ENCODE measurements around the gene ASPM.

ASPM gene

DNA sequence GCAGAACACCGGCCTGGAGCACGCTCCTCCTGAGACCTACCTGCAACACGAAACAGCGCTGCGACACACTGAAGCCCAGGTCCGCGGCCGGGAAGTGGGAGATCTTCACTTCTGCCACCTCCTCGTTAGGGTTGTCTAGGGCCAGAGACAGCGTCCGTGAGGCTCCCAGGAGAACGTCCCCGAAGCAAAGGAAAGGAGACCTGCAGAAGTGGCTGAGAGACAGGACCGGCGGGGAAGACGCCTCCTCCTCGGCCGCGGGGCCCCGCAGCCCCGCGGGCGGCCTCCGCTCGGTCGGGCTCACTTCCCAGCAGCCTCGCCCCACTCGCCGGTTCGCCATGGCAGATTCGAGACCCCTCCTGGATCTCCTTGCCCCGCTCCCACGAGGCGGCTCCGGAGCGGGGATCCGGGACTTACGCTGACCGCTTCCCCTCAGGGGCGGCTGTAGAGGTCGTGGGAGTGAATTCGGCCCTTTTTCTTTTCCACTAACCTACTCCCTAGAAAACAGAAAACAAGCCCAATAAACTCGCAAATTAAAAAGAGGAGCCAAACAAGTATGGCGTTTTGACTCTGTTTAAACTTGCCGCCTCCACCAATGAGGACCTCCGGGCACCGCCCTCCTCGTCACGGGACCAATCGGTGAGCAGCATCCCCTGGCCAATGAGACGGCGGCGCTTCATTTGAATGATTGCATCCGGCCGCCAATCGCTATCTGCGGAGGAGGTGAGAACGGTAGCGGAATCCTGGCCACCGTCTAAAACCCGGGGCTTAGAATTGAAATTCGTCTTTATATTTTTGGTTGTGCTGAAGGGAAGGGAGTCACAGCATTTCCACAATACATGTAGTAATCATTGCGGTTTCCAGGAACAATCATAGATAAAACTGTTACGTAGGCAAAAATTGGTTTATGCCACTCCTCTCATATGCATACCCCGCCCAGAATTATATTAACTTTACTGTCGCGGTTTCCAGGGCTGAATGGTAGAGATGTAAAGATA, at the start of gene ASPM:
TSS of gene ASPM (minus strand) at position 569 of the 995 bp plus-strand sequence. CDS start at position 337, 232 bp downstream.
- peak within 1 kb of the TSS; percentile 28 to 77 (median 62) for H3K9ac ChIP-seq (ENCODE audit: low read length in 5 of 5)

GRCh38 chr1:197195100-197195499, 48.6 kb upstream of the ASPM start:
- H3K4me3 ChIP-seq (ENCODE audit: low read depth in 1 of 5, low read length in 5 of 5) = no peak overlapping the region
- H3K4me1 ChIP-seq (ENCODE audit: control insufficient read depth in 5 of 5, insufficient read depth in 5 of 5, low read length in 5 of 5) = peaks cover 0 to 51% (median 44%) of the 10 kb centered on the region in 5 donors
- no peaks in the 10 kb centered on the region for H3K9me3 ChIP-seq (ENCODE audit: control insufficient read depth in 5 of 5, low read length in 5 of 5)
- H3K9ac ChIP-seq (ENCODE audit: low read length in 5 of 5) = no peak overlapping the region
- no peaks in the 10 kb centered on the region for H3K27me3 ChIP-seq (ENCODE audit: control insufficient read depth in 5 of 5, insufficient read depth in 4 of 5, low read length in 5 of 5)
- H3K27ac ChIP-seq (ENCODE audit: low read depth, low read length) = no peak overlapping the region
- peaks cover 0 to 8% (median 3%) of the 10 kb centered on the region in 5 donors for H3K36me3 ChIP-seq (ENCODE audit: control insufficient read depth in 5 of 5, insufficient read depth in 5 of 5, low read length in 5 of 5)

More for the DNA sequence above, at the start of gene ASPM:
- Histone ChIP-seq H3K27me3 (ENCODE audit: control insufficient read depth in 5 of 5, insufficient read depth in 4 of 5, low read length in 5 of 5) (no peaks in the 10 kb centered on the region), H3K27ac (ENCODE audit: low read depth, low read length) (no peak within 1 kb of the TSS), H3K4me3 (ENCODE audit: low read depth in 1 of 5, low read length in 5 of 5) (peak within 1 kb of the TSS; percentile 72 to 93 (median 81)), H3K9me3 (ENCODE audit: control insufficient read depth in 5 of 5, low read length in 5 of 5) (no peaks in the 10 kb centered on the region), H3K4me1 (ENCODE audit: control insufficient read depth in 5 of 5, insufficient read depth in 5 of 5, low read length in 5 of 5) (peaks cover 0 to 18% (median 12%) of the 10 kb centered on the region in 5 donors), H3K36me3 (ENCODE audit: control insufficient read depth in 5 of 5, insufficient read depth in 5 of 5, low read length in 5 of 5) (no peaks in the 10 kb centered on the region)

- Histone ChIP-seq H3K9me3 (ENCODE audit: control insufficient read depth in 5 of 5, low read length in 5 of 5) (no peaks in the 10 kb centered on the region), H3K4me1 (ENCODE audit: control insufficient read depth in 5 of 5, insufficient read depth in 5 of 5, low read length in 5 of 5) (peaks cover 0 to under 1% (median 0%) of the 10 kb centered on the region in 5 donors), H3K27me3 (ENCODE audit: control insufficient read depth in 5 of 5, insufficient read depth in 4 of 5, low read length in 5 of 5) (no peaks in the 10 kb centered on the region), H3K4me3 (ENCODE audit: low read depth in 1 of 5, low read length in 5 of 5) (no peak overlapping the region), H3K27ac (ENCODE audit: low read depth, low read length) (no peak overlapping the region), H3K36me3 (ENCODE audit: control insufficient read depth in 5 of 5, insufficient read depth in 5 of 5, low read length in 5 of 5) (peaks cover 36 to 60% (median 48%) of the 10 kb centered on the region in 5 donors), H3K9ac (ENCODE audit: low read length in 5 of 5) (no peak overlapping the region)
Measured at GRCh38 chr1:197184190-197184589, 37.7 kb upstream of the ASPM start.

DNA sequence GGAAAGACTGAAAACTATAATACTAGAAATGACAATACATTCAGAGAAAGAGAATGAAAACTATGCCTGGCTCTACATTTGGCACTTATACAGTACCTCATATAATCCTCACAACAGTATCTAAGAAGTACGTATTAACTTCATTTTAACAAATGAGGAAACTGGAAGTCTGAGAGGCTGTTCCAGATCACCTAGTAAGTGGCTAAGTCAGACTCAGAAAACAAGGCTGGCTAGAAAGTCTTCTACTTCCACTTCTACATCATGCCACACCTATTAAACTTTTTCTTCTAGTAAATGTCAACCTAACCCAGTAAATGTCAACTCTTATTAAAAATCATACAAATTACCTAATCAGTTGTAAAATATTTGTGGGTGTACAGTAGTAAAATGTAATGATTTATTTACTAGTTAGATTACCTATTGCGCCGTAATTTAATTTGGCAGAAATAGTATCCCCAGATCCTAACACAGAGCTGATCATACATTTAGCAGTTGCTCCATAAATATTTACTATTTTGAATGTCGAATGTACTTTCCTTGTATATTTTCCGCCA, 36.8 kb upstream of the ASPM start:
- peaks cover 0 to 5% (median 0%) of the 10 kb centered on the region in 5 donors for H3K4me1 ChIP-seq (ENCODE audit: control insufficient read depth in 5 of 5, insufficient read depth in 5 of 5, low read length in 5 of 5)
- H3K36me3 ChIP-seq (ENCODE audit: control insufficient read depth in 5 of 5, insufficient read depth in 5 of 5, low read length in 5 of 5) = peaks cover 35 to 58% (median 43%) of the 10 kb centered on the region in 5 donors
- no peak overlapping the region for H3K9ac ChIP-seq (ENCODE audit: low read length in 5 of 5)
- no peaks in the 10 kb centered on the region for H3K9me3 ChIP-seq (ENCODE audit: control insufficient read depth in 5 of 5, low read length in 5 of 5)
- H3K27ac ChIP-seq (ENCODE audit: low read depth, low read length) = no peak overlapping the region
- H3K27me3 ChIP-seq (ENCODE audit: control insufficient read depth in 5 of 5, insufficient read depth in 4 of 5, low read length in 5 of 5) = no peaks in the 10 kb centered on the region
- H3K4me3 ChIP-seq (ENCODE audit: low read depth in 1 of 5, low read length in 5 of 5) = no peak overlapping the region

- no peak overlapping the region for H3K4me3 ChIP-seq (ENCODE audit: low read depth in 1 of 5, low read length in 5 of 5)
- H3K9me3 ChIP-seq (ENCODE audit: control insufficient read depth in 5 of 5, low read length in 5 of 5) = no peaks in the 10 kb centered on the region
- peaks cover 0 to 5% (median 0%) of the 10 kb centered on the region in 5 donors for H3K4me1 ChIP-seq (ENCODE audit: control insufficient read depth in 5 of 5, insufficient read depth in 5 of 5, low read length in 5 of 5)
- H3K27ac ChIP-seq (ENCODE audit: low read depth, low read length) = no peak overlapping the region
- H3K27me3 ChIP-seq (ENCODE audit: control insufficient read depth in 5 of 5, insufficient read depth in 4 of 5, low read length in 5 of 5) = no peaks in the 10 kb centered on the region
- H3K9ac ChIP-seq (ENCODE audit: low read length in 5 of 5) = no peak overlapping the region
- peaks cover 30 to 53% (median 37%) of the 10 kb centered on the region in 5 donors for H3K36me3 ChIP-seq (ENCODE audit: control insufficient read depth in 5 of 5, insufficient read depth in 5 of 5, low read length in 5 of 5)
Measured at GRCh38 chr1:197182716-197183115, 36.2 kb upstream of the ASPM start.

DNA sequence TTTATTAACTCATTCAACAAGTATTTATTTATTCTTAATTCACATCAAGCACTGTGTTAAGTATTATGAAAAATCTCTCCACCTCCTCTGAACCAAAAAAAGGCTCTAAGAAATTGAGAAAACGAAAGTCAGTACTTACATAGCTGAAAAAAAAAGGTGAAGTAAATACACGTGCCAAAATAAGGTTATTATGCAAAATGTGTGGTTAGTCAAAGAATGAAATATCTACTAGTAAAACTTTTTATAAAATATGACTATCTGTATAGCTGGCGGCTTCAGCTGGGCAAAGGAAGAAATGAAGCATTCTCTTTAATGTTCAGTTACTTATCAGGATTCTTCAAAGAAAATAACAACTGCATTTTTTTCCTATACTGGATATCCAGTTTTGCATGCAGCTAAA, 35.5 kb upstream of the ASPM start:
- Histone ChIP-seq H3K27ac (ENCODE audit: low read depth, low read length) (no peak overlapping the region), H3K4me3 (ENCODE audit: low read depth in 1 of 5, low read length in 5 of 5) (no peak overlapping the region), H3K27me3 (ENCODE audit: control insufficient read depth in 5 of 5, insufficient read depth in 4 of 5, low read length in 5 of 5) (no peaks in the 10 kb centered on the region), H3K9me3 (ENCODE audit: control insufficient read depth in 5 of 5, low read length in 5 of 5) (no peaks in the 10 kb centered on the region), H3K9ac (ENCODE audit: low read length in 5 of 5) (no peak overlapping the region), H3K36me3 (ENCODE audit: control insufficient read depth in 5 of 5, insufficient read depth in 5 of 5, low read length in 5 of 5) (peaks cover 27 to 52% (median 32%) of the 10 kb centered on the region in 5 donors), H3K4me1 (ENCODE audit: control insufficient read depth in 5 of 5, insufficient read depth in 5 of 5, low read length in 5 of 5) (peaks cover 0 to 5% (median 0%) of the 10 kb centered on the region in 5 donors)

GRCh38 chr1:197180252-197180878, 33.9 kb upstream of the ASPM start:
- Histone ChIP-seq H3K27ac (ENCODE audit: low read depth, low read length) (no peak overlapping the region), H3K27me3 (ENCODE audit: control insufficient read depth in 5 of 5, insufficient read depth in 4 of 5, low read length in 5 of 5) (no peaks in the 10 kb centered on the region), H3K9me3 (ENCODE audit: control insufficient read depth in 5 of 5, low read length in 5 of 5) (no peaks in the 10 kb centered on the region), H3K9ac (ENCODE audit: low read length in 5 of 5) (no peak overlapping the region), H3K4me3 (ENCODE audit: low read depth in 1 of 5, low read length in 5 of 5) (no peak overlapping the region), H3K4me1 (ENCODE audit: control insufficient read depth in 5 of 5, insufficient read depth in 5 of 5, low read length in 5 of 5) (peaks cover 0 to 5% (median 0%) of the 10 kb centered on the region in 5 donors), H3K36me3 (ENCODE audit: control insufficient read depth in 5 of 5, insufficient read depth in 5 of 5, low read length in 5 of 5) (peaks cover 22 to 49% (median 30%) of the 10 kb centered on the region in 5 donors)

- Histone ChIP-seq H3K9me3 (ENCODE audit: control insufficient read depth in 5 of 5, low read length in 5 of 5) (no peaks in the 10 kb centered on the region), H3K4me3 (ENCODE audit: low read depth in 1 of 5, low read length in 5 of 5) (no peak overlapping the region), H3K36me3 (ENCODE audit: control insufficient read depth in 5 of 5, insufficient read depth in 5 of 5, low read length in 5 of 5) (peaks cover 20 to 57% (median 31%) of the 10 kb centered on the region in 5 donors), H3K9ac (ENCODE audit: low read length in 5 of 5) (peak overlapping the region in 2 of 5 donors; percentile 40 to 49), H3K27ac (ENCODE audit: low read depth, low read length) (no peak overlapping the region), H3K27me3 (ENCODE audit: control insufficient read depth in 5 of 5, insufficient read depth in 4 of 5, low read length in 5 of 5) (no peaks in the 10 kb centered on the region), H3K4me1 (ENCODE audit: control insufficient read depth in 5 of 5, insufficient read depth in 5 of 5, low read length in 5 of 5) (peaks cover 0 to 12% (median under 1%) of the 10 kb centered on the region in 5 donors)
Measured at GRCh38 chr1:197178998-197179397, 32.5 kb upstream of the ASPM start.

DNA sequence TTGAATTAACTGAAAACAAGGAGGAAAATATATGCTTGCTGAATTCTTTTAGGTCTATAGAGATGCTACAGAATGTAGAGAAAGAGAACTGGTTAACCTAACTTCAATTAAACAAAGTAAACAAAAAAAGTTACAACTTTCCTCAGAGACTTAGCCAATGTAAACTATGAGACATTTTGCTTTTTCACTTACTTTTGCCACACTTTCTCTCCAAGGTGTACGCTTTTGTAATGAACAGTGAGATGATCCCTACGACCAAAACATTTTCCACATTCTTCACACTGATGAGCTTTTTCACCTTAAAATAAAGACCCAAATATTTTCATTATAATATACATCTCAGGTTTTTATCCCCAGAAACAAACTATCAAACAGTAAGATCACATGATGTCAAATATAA, 28.3 kb upstream of the ASPM start:
- H3K27ac ChIP-seq (ENCODE audit: low read depth, low read length) = no peak overlapping the region
- no peak overlapping the region for H3K9ac ChIP-seq (ENCODE audit: low read length in 5 of 5)
- no peaks in the 10 kb centered on the region for H3K9me3 ChIP-seq (ENCODE audit: control insufficient read depth in 5 of 5, low read length in 5 of 5)
- H3K27me3 ChIP-seq (ENCODE audit: control insufficient read depth in 5 of 5, insufficient read depth in 4 of 5, low read length in 5 of 5) = no peaks in the 10 kb centered on the region
- H3K36me3 ChIP-seq (ENCODE audit: control insufficient read depth in 5 of 5, insufficient read depth in 5 of 5, low read length in 5 of 5) = peaks cover 18 to 44% (median 23%) of the 10 kb centered on the region in 5 donors
- H3K4me1 ChIP-seq (ENCODE audit: control insufficient read depth in 5 of 5, insufficient read depth in 5 of 5, low read length in 5 of 5) = peaks cover 0 to 38% (median 4%) of the 10 kb centered on the region in 5 donors
- H3K4me3 ChIP-seq (ENCODE audit: low read depth in 1 of 5, low read length in 5 of 5) = no peak overlapping the region
